DOHH2 (cell line): ENCODE measurements around the gene ARMC8.

Experiments
- EZH2phosphoT487 ChIP-seq: fragments of 200-600 bp; sonication (generic); IDR thresholded peaks from 2 replicates; pipeline ENCODE4 v1.6.1; 2017; ENCODE audit warnings: borderline replicate concordance, mild to moderate bottlenecking, antibody characterized with exemption, low read length, moderate library complexity, mixed read lengths
- TF ChIP-seq, protein P1 (sequence below): fragments of 200-600 bp; sonication (generic); IDR thresholded peaks from one replicate; pipeline ENCODE4 v1.5.1; 2014; ENCODE audit warnings: antibody characterized with exemption, mild to moderate bottlenecking, low read depth, low read length; ENCODE audit not compliant: poor library complexity, severe bottlenecking

DNA sequence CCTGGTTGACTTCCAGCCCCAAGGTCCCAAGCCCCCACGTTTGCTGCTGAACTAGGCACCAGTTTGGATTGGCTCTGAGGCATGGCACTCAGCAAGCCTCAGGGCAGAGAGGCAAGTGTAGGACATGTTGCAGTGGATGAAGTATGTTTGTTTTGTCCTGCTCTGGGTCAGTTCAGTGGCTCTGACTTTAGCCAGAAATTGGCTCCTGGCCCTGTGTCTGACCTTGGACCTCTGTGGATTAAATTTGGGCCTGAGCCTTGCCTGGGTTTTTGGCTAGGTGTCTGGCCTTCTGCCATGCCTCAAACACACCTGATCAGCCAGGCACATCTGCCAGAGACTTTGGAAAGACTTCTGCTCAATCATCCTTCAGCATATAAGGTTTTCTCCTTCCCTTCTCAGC, 157.7 kb downstream of the ARMC8 start:
- TF ChIP-seq, protein P1, sequence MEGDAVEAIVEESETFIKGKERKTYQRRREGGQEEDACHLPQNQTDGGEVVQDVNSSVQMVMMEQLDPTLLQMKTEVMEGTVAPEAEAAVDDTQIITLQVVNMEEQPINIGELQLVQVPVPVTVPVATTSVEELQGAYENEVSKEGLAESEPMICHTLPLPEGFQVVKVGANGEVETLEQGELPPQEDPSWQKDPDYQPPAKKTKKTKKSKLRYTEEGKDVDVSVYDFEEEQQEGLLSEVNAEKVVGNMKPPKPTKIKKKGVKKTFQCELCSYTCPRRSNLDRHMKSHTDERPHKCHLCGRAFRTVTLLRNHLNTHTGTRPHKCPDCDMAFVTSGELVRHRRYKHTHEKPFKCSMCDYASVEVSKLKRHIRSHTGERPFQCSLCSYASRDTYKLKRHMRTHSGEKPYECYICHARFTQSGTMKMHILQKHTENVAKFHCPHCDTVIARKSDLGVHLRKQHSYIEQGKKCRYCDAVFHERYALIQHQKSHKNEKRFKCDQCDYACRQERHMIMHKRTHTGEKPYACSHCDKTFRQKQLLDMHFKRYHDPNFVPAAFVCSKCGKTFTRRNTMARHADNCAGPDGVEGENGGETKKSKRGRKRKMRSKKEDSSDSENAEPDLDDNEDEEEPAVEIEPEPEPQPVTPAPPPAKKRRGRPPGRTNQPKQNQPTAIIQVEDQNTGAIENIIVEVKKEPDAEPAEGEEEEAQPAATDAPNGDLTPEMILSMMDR: no peak
- TF ChIP-seq EZH2phosphoT487: no peak
